T-helper 1 cell treated with Interleukin-12 subunit alpha and Interleukin-12 subunit beta and Interleukin-4 antibody, amounts not matched to agents 30 μg/mL and 1 μg/mL, for 36 hours (primary cell): Measurements from ENCODE around the gene TRABD2B.

Experiments used
- H3K27ac Mint-ChIP-seq: one replicate; pipeline ENCODE4 v1.8.0; 2021; ENCODE audit warnings: mild to moderate bottlenecking, mixed read lengths
- H3K27me3 Mint-ChIP-seq: one replicate; pipeline ENCODE4 v1.8.0; 2021; ENCODE audit warnings: low read depth, mixed read lengths
- H3K36me3 Mint-ChIP-seq: one replicate; pipeline ENCODE4 v1.8.0; 2021; ENCODE audit warnings: low read depth, mixed read lengths
- H3K4me1 Mint-ChIP-seq: one replicate; pipeline ENCODE4 v1.8.0; 2021; ENCODE audit warnings: low read depth, mixed read lengths
- H3K4me3 Mint-ChIP-seq: one replicate; pipeline ENCODE4 v1.8.0; 2021; ENCODE audit warnings: mild to moderate bottlenecking, moderate library complexity, mixed read lengths
- H3K9me3 Mint-ChIP-seq: one replicate; pipeline ENCODE4 v1.8.0; 2021; ENCODE audit warnings: mixed read lengths

The TRABD2B gene

GRCh38 chr1:47893412-47893811 is 103.8 kb downstream of the TRABD2B start:
- H3K4me3 Mint-ChIP-seq: no peak overlapping the region
- H3K27ac Mint-ChIP-seq: no peak overlapping the region
- H3K9me3 Mint-ChIP-seq: no peaks in the 10 kb centered on the region

DNA sequence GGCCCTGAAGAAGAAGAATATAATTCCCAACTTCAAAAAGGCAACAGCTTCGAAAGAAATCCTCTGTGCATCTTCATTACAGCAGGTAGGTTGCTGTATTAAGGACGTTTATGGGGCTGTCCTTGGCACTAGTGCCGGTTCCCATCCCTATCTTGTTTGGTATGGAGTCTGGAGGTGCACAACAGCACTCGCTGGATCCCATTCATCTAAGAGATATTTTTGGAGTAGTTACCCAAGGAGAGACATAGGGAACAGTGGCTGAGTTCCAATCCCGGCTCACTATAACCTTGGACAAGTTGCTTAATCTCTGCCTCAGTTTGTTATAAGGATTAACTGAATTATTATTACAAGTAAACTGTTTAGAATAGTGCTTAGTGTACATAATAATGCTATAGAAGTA is 106.4 kb downstream of the TRABD2B start:
- H3K4me1 Mint-ChIP-seq: no peaks in the 10 kb centered on the region
- peaks cover 13% of the 10 kb centered on the region for H3K27me3 Mint-ChIP-seq
- no peaks in the 10 kb centered on the region for H3K36me3 Mint-ChIP-seq
- no peak overlapping the region for H3K27ac Mint-ChIP-seq
- H3K9me3 Mint-ChIP-seq: no peaks in the 10 kb centered on the region
- H3K4me3 Mint-ChIP-seq: no peak overlapping the region

More at GRCh38 chr1:47893412-47893811, 103.8 kb downstream of the TRABD2B start:
- Mint-ChIP-seq H3K4me1 (no peaks in the 10 kb centered on the region), H3K36me3 (no peaks in the 10 kb centered on the region), H3K27me3 (peaks cover 8% of the 10 kb centered on the region)

DNA sequence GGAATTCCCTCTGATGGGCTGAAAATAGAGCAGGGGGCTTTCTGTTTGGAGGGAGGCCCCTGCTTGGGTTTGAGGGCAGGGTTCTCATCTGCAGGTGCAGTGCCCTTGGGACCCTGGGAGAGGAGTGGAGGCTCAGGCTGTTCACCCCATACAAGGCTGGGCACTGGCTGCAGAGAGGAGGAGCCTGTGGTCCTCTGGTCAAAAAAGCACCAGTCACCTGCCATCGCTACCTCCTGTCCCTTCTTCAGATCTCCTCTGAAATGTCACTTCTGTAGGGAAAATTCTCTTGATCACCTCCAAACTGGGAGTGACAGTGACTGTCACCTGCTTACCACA is 108.9 kb downstream of the TRABD2B start:
- no peaks in the 10 kb centered on the region for H3K4me1 Mint-ChIP-seq
- H3K27ac Mint-ChIP-seq: no peak overlapping the region
- no peaks in the 10 kb centered on the region for H3K9me3 Mint-ChIP-seq
- no peaks in the 10 kb centered on the region for H3K36me3 Mint-ChIP-seq
- H3K4me3 Mint-ChIP-seq: no peak overlapping the region
- peaks cover 11% of the 10 kb centered on the region for H3K27me3 Mint-ChIP-seq

DNA sequence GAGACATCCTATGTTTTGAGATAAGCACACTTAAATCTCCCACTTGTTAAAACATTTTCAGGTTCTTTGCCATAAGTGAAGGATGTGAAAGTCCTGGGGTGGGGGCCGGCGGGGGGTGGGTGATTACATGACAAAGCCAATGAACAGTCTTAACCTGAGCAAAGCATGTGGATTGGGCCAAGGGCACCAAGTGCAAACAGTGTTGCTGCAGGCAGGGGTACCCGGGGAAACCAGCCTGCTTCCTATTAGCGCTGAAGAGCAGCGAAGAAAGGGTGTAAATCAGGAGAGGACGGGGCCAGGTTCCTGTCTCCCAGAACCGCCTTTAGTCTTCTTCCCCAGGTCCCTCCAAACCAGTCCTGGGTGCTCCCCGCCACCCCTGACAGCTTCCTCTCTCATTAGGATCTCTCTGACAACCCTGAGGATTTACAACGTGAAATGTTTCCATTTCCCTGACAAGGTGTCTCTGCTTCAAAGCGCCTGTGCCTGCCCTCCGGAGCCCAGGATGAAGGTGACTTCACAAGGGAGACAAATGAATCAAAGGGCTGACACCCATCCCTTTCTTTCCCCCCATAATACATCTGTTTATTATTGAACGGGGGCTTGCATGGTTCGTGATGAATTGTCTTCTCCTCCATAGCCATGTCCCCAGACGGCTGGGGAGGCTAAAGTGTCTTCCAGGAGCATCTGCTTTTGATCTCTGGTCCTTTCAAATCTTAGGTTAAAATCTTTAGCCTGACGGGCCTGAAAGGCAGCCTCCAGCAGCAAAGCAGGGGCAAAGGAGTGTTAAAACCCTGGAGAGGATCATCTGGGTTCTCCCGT is 109.5 kb downstream of the TRABD2B start:
- Mint-ChIP-seq H3K9me3 (no peaks in the 10 kb centered on the region), H3K36me3 (no peaks in the 10 kb centered on the region), H3K4me1 (no peaks in the 10 kb centered on the region), H3K27me3 (peaks cover 11% of the 10 kb centered on the region), H3K27ac (no peak overlapping the region), H3K4me3 (no peak overlapping the region)

DNA sequence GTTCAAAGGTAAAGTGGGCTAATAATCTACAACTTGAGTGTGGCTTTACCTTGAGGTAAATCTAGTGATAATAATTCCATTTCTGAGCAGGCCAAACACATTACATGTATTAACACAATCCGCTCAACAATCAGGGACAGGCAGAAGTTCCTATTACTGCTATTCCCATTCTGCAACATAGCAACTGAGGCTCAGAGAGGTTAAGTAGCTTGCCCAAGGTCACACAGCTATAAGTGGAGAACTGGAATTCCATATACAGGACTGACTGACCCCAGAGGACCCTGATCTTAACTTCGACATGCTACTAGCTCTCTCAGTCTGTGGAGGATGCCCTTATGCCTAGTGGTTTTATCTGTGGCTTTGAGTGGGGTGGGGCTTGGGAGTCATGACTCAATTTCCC is 110.1 kb downstream of the TRABD2B start:
- Mint-ChIP-seq H3K9me3 (no peaks in the 10 kb centered on the region), H3K4me3 (no peak overlapping the region), H3K4me1 (no peaks in the 10 kb centered on the region), H3K27ac (no peak overlapping the region), H3K36me3 (no peaks in the 10 kb centered on the region), H3K27me3 (peaks cover 11% of the 10 kb centered on the region)

DNA sequence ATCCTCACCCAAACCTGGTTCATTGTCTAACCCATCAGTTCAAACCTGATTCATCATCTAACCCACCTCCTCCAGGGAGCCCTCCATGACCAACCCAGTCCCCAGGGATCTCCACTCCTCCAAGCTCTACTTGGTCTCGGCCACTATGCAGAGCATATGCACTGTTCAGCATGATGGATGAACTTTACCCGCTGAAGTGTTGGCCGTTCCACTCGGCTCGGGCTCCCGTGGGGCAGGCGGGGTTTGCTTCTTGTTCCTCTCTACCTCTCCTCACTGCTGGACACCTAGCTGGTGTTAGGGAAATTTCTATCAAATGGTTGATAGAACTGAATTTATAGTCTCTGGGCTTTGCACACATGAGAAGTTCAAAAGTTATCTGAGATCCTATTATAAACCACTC is 111.0 kb downstream of the TRABD2B start:
- H3K4me3 Mint-ChIP-seq: no peak overlapping the region
- H3K4me1 Mint-ChIP-seq: no peaks in the 10 kb centered on the region
- no peaks in the 10 kb centered on the region for H3K9me3 Mint-ChIP-seq
- peaks cover 11% of the 10 kb centered on the region for H3K27me3 Mint-ChIP-seq
- no peaks in the 10 kb centered on the region for H3K36me3 Mint-ChIP-seq
- no peak overlapping the region for H3K27ac Mint-ChIP-seq

- Mint-ChIP-seq H3K27me3 (peaks cover 11% of the 10 kb centered on the region), H3K27ac (no peak overlapping the region), H3K4me3 (no peak overlapping the region), H3K36me3 (no peaks in the 10 kb centered on the region), H3K9me3 (no peaks in the 10 kb centered on the region), H3K4me1 (no peaks in the 10 kb centered on the region)
These were observed 111.9 kb downstream of the TRABD2B start for GRCh38 chr1:47885062-47885830.

- Mint-ChIP-seq H3K4me3 (no peak overlapping the region), H3K4me1 (no peaks in the 10 kb centered on the region), H3K36me3 (no peaks in the 10 kb centered on the region), H3K27ac (no peak overlapping the region), H3K9me3 (no peaks in the 10 kb centered on the region), H3K27me3 (peaks cover 11% of the 10 kb centered on the region)
These were observed 113.2 kb downstream of the TRABD2B start for GRCh38 chr1:47883963-47884362.

GRCh38 chr1:47881505-47882442 is 115.4 kb downstream of the TRABD2B start:
- no peak overlapping the region for H3K4me3 Mint-ChIP-seq
- H3K27me3 Mint-ChIP-seq: peaks cover 8% of the 10 kb centered on the region
- no peaks in the 10 kb centered on the region for H3K36me3 Mint-ChIP-seq
- no peaks in the 10 kb centered on the region for H3K9me3 Mint-ChIP-seq
- H3K27ac Mint-ChIP-seq: no peak overlapping the region
- H3K4me1 Mint-ChIP-seq: no peaks in the 10 kb centered on the region

DNA sequence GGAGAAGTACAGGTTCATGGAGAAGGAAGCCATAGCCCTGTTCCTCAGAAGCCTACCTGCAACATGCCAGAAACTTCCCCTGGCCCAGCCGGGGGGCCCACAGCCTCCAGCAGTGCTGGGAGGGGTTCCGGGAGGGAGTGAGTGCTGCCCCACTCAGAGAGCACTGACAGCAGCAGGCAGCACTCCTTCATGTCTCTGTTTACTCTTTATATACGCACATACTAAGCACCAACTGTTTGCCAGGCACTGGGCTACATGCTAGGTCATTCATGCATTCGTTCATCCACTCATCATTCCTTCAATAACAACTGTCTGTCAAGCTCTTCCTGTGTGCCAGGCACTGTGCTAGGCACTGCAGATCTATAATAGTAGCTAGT is 120.6 kb downstream of the TRABD2B start:
- no peaks in the 10 kb centered on the region for H3K9me3 Mint-ChIP-seq
- no peaks in the 10 kb centered on the region for H3K36me3 Mint-ChIP-seq
- no peaks in the 10 kb centered on the region for H3K27me3 Mint-ChIP-seq
- no peaks in the 10 kb centered on the region for H3K4me1 Mint-ChIP-seq
- no peak overlapping the region for H3K27ac Mint-ChIP-seq
- H3K4me3 Mint-ChIP-seq: no peak overlapping the region

- no peaks in the 10 kb centered on the region for H3K4me1 Mint-ChIP-seq
- no peak overlapping the region for H3K27ac Mint-ChIP-seq
- no peak overlapping the region for H3K4me3 Mint-ChIP-seq
- H3K36me3 Mint-ChIP-seq: no peaks in the 10 kb centered on the region
- no peaks in the 10 kb centered on the region for H3K27me3 Mint-ChIP-seq
- no peaks in the 10 kb centered on the region for H3K9me3 Mint-ChIP-seq
These were observed 121.2 kb downstream of the TRABD2B start for GRCh38 chr1:47875831-47876586.

DNA sequence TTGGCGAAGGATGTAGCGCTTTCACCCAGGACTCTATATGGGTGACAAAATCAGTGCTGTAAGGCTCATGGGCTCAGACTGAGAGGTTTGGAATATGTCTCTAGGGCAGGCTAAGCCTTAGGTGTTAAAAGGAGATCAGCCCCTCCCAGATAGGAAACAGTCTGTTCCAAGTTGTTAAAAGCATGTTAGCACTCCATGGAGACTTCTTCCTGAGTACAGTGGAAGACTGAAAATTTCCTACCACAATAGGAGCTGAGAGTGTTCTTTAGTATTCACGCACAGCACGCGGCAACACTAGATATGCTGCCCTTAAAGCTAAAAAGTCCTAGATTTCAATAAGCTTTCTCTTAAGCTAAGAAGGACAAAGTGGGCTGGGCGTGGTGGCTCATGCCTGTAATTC is 122.1 kb downstream of the TRABD2B start:
- Mint-ChIP-seq H3K36me3 (no peaks in the 10 kb centered on the region), H3K27me3 (no peaks in the 10 kb centered on the region), H3K4me3 (no peak overlapping the region), H3K4me1 (no peaks in the 10 kb centered on the region), H3K27ac (no peak overlapping the region), H3K9me3 (no peaks in the 10 kb centered on the region)

GRCh38 chr1:47873337-47873736 is 123.8 kb downstream of the TRABD2B start:
- no peaks in the 10 kb centered on the region for H3K27me3 Mint-ChIP-seq
- H3K27ac Mint-ChIP-seq: no peak overlapping the region
- no peaks in the 10 kb centered on the region for H3K9me3 Mint-ChIP-seq
- no peaks in the 10 kb centered on the region for H3K36me3 Mint-ChIP-seq
- H3K4me3 Mint-ChIP-seq: no peak overlapping the region
- no peaks in the 10 kb centered on the region for H3K4me1 Mint-ChIP-seq

GRCh38 chr1:47872886-47873285 is 124.3 kb downstream of the TRABD2B start:
- no peaks in the 10 kb centered on the region for H3K36me3 Mint-ChIP-seq

More at GRCh38 chr1:47872886-47873285, 124.3 kb downstream of the TRABD2B start:
- no peak overlapping the region for H3K4me3 Mint-ChIP-seq
- H3K27me3 Mint-ChIP-seq: no peaks in the 10 kb centered on the region
- H3K9me3 Mint-ChIP-seq: no peaks in the 10 kb centered on the region
- H3K4me1 Mint-ChIP-seq: no peaks in the 10 kb centered on the region
- no peak overlapping the region for H3K27ac Mint-ChIP-seq
